SU-DHL-6 (cell line): ENCODE results near the gene ITIH1.

Experiments used
- CTCF ChIP-seq: fragments of 200-600 bp; sonication (generic); IDR thresholded peaks from one replicate; pipeline ENCODE4 v1.5.1; 2017; ENCODE audit warnings: antibody characterized with exemption, mild to moderate bottlenecking, low read length, moderate library complexity; ENCODE audit not compliant: insufficient read depth, poor library complexity, severe bottlenecking
- EZH2phosphoT487 ChIP-seq: fragments of 200-600 bp; sonication (generic), shearing (Covaris generic); conservative IDR thresholded peaks from 2 replicates; pipeline ENCODE4 v1.6.1; 2018; ENCODE audit warnings: mild to moderate bottlenecking, antibody characterized with exemption, low read length, moderate library complexity, mixed read lengths

GRCh38 chr3:52731590-52731989 lies 45.8 kb upstream of the ITIH1 start:
- no peak for TF ChIP-seq CTCF
- TF ChIP-seq EZH2phosphoT487, result no peak
